Stimulated activated CD4-positive, alpha-beta T cell treated with anti-CD3 and anti-CD28 coated beads, Interleukin-2, amount 100 ng/mL, for 4 hours (primary cell): ENCODE data around the gene KCNS1.
"Not testable (repeated sequence)": the region's sequence is repeated elsewhere in the genome, so short reads cannot be mapped to it uniquely, and the experiment has no call there.

Source experiments
- DNase-seq: peaks from one replicate; pipeline ENCODE4 v3.0.0-alpha.2; 2020; ENCODE audit warnings: low read depth

KCNS1 gene

GRCh38 chr20:45100563-45101245 is at the start of gene KCNS1:
Gene KCNS1 (minus strand): TSS chr20:45101127. CDS start chr20:45099236, 1,891 bp downstream.
- DNase-seq: no peak

GRCh38 chr20:45149062-45149461 is 48.1 kb upstream of the KCNS1 start:
- no peak for DNase-seq

GRCh38 chr20:45140836-45141235 is 39.9 kb upstream of the KCNS1 start:
- DNase-seq: no peak

- not testable (repeated sequence) for DNase-seq
Observed at GRCh38 chr20:45139733-45140375, 38.9 kb upstream of the KCNS1 start.

- no peak for DNase-seq
Observed at GRCh38 chr20:45138561-45139300, 37.8 kb upstream of the KCNS1 start.

GRCh38 chr20:45136911-45137310 is 36.0 kb upstream of the KCNS1 start:
- DNase-seq: no peak

- DNase-seq: no peak
Observed at GRCh38 chr20:45128099-45128498, 27.2 kb upstream of the KCNS1 start.

- no peak for DNase-seq
Observed at GRCh38 chr20:45124365-45124764, 23.4 kb upstream of the KCNS1 start, which contains the start of gene WFDC12. Gene WFDC12 (minus strand): TSS chr20:45124465. CDS start chr20:45124447, 18 bp downstream.

GRCh38 chr20:45121388-45121787 is 20.5 kb upstream of the KCNS1 start:
- DNase-seq: no peak

- no peak for DNase-seq
Observed at GRCh38 chr20:45119556-45120266, 18.8 kb upstream of the KCNS1 start.

- DNase-seq: no peak
Observed at GRCh38 chr20:45118028-45118427, 17.1 kb upstream of the KCNS1 start.

- no peak for DNase-seq
Observed at GRCh38 chr20:45117581-45117980, 16.7 kb upstream of the KCNS1 start.

- no peak for DNase-seq
Observed at GRCh38 chr20:45115829-45116228, 14.9 kb upstream of the KCNS1 start.

- no peak for DNase-seq
Observed at GRCh38 chr20:45115386-45115774, 14.5 kb upstream of the KCNS1 start.

- DNase-seq: no peak
Observed at GRCh38 chr20:45114465-45115385, 13.8 kb upstream of the KCNS1 start, which contains the start of gene WFDC5. Gene WFDC5 (minus strand): TSS chr20:45115174. CDS start chr20:45115083, 91 bp downstream.

GRCh38 chr20:45113865-45114264 is 12.9 kb upstream of the KCNS1 start:
- DNase-seq: no peak

GRCh38 chr20:45112754-45113153 is 11.8 kb upstream of the KCNS1 start:
- no peak for DNase-seq

GRCh38 chr20:45111799-45112471 is 11.0 kb upstream of the KCNS1 start:
- DNase-seq: no peak

GRCh38 chr20:45111285-45111684 is 10.4 kb upstream of the KCNS1 start:
- DNase-seq: no peak

GRCh38 chr20:45110301-45110700 is 9.4 kb upstream of the KCNS1 start:
- no peak for DNase-seq

GRCh38 chr20:45109634-45110033 is 8.7 kb upstream of the KCNS1 start:
- DNase-seq: no peak
